D721Med (cell line): Measurements from ENCODE around the gene ABCA5.
"Not testable (repeated sequence)": the region's sequence is repeated elsewhere in the genome, so short reads cannot be mapped to it uniquely, and the experiment has no call there.

Source experiments
- DNase-seq: peaks from one replicate; pipeline ENCODE4 v3.0.0; 2011; ENCODE audit warnings: low spot score; ENCODE audit not compliant: insufficient read length
- FAIRE-seq: peaks from 2 replicates; lab custom pipeline; 2011; peaks lifted over from hg19 to GRCh38; lab: Jason Lieb, UNC
- TF ChIP-seq, protein P1 (sequence below): IDR thresholded peaks from 2 replicates; pipeline ENCODE4 v1.5.1; 2012; ENCODE audit warnings: mild to moderate bottlenecking, control low read depth; ENCODE audit not compliant: insufficient read depth; ENCODE audit errors: missing control alignments

The ABCA5 gene

DNA sequence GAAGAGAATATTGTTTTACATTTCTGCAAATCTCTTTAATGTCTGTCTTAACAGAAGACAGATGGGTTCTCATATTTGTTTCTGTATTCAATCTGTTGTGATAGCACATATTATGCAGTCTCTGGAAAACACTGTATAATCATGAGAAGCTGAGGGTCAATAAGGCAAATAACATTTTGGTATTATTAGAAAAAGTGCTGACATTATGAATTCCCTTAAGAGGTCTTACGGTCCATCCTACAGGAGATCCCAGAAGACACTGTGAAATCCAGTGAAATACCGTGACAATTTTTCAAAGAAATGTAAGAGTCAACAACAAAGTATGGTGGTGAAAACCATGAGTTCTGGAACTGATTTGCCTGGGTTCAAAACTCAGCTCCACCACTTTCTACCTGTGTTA lies 42.3 kb downstream of the ABCA5 start:
- TF ChIP-seq, protein P1, sequence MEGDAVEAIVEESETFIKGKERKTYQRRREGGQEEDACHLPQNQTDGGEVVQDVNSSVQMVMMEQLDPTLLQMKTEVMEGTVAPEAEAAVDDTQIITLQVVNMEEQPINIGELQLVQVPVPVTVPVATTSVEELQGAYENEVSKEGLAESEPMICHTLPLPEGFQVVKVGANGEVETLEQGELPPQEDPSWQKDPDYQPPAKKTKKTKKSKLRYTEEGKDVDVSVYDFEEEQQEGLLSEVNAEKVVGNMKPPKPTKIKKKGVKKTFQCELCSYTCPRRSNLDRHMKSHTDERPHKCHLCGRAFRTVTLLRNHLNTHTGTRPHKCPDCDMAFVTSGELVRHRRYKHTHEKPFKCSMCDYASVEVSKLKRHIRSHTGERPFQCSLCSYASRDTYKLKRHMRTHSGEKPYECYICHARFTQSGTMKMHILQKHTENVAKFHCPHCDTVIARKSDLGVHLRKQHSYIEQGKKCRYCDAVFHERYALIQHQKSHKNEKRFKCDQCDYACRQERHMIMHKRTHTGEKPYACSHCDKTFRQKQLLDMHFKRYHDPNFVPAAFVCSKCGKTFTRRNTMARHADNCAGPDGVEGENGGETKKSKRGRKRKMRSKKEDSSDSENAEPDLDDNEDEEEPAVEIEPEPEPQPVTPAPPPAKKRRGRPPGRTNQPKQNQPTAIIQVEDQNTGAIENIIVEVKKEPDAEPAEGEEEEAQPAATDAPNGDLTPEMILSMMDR, result no peak
- DNase-seq (no peak), FAIRE-seq (no peak)

DNA sequence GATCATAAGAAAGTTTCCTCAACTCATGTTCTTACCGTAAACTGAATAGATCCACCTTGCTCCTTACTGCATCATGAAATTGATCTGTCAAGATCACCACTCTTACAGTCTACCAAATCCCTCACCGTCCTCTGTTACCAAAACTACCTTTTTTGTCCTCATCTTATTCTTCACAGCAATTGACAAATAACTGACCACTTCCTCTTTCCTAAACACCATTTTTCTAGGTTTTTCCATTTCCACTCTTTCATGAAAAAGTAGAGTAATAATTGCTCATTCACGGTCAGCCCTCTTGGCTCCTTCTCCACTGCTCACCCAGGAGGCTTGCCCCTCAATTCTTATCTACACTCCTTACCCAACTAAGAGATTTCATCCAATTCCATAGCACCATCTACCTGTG lies 44.9 kb downstream of the ABCA5 start:
- FAIRE-seq, result no peak
- DNase-seq, result no peak

DNA sequence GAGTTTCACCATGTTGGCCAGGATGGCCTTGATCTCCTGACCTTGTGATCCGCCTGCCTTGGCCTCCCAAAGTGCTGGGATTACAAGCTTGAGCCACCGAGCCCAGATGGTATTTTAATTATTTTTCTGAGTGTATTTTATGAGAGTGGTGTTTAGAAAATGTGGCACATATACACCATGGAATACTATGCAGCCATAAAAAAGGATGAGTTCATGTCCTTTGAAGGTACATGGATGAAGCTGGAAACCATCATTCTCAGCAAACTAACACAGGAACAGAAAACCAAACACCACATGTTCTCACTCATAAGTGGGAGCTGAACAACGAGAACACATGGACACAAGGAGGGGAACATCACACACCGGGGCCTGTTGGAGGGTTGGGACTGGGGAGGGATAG lies 50.7 kb downstream of the ABCA5 start:
- not testable (repeated sequence) for DNase-seq, FAIRE-seq

More for the DNA sequence above, 44.9 kb downstream of the ABCA5 start:
- TF ChIP-seq, protein P1, result no peak

DNA sequence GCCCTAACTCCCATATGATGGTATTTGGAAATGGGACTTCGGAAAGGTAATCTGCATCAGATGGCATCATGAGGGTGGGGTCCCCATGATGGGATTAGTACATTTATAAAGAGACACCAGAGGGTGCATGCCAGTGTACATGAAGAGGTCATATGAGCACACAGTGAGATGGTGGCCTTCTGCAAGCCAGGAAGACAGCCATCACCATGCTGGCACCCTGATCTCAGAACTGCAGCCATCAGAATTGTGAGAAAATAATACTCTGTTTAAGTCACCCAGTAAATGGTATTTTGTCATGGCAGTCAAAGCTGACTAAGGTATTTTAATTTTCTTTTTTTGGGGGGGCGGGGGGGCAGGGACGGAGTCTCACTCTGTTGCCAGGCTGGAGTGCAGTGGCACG lies 51.2 kb downstream of the ABCA5 start:
- FAIRE-seq, result no peak
- TF ChIP-seq, protein P1, result no peak
- DNase-seq, result no peak

DNA sequence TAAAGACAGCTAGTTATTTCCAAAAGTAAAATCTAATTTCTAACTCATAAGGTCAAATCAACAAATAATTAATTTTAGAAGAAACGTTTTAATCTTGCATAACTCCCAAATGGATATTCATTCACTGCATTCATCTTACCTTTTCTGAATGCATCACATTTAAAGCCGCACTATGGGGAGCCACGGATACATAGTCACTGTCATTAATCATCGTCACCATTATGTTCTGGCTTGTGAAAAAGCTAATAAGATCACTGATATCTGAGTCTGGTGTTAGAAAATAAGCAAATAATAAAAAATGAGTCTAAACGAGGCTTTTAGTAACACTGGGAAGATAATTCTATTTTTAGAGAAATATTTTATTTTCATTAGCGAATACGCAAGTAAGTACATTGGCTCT lies 55.9 kb downstream of the ABCA5 start:
- TF ChIP-seq, protein P1, result no peak
- FAIRE-seq, result no peak
- no peak for DNase-seq

DNA sequence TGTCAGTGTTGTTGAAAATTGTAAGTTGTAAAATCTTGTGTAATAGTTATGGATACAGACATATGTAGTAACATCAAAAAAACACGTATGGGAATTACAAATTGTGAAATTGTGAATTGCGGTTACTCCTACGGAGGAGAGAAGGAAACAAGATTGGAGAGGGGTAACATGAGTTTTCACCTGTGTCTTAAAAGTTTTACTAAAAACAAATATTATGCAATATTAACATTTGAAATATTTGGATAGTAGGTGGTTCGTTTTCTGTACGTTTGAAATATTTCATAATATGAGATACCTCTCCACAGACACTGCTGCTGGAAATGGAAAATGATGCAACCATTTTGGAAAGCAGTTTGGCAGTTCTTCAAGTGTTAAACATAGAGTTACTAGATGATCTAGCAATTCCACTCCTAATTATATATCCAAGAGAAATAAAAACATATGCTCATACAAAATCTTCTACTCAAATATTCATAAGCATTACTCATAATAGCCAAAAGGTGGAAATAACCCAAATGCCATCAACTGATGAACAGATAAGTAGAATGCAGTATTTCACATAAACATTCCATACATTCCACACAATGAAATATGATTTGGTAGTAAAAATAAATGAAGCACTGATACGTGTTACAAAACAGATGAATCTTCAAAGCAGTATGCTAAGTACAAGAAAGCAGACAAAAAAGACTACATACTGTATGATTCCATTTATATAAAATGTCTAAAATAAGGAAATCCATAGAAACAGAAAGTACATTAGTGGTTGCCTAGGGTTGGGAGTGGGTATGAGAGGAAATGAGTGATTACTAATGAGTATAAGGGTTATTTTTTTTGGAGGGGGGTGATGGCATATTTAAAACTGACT lies 57.6 kb downstream of the ABCA5 start:
- TF ChIP-seq, protein P1, result no peak
- FAIRE-seq (no peak), DNase-seq (no peak)

DNA sequence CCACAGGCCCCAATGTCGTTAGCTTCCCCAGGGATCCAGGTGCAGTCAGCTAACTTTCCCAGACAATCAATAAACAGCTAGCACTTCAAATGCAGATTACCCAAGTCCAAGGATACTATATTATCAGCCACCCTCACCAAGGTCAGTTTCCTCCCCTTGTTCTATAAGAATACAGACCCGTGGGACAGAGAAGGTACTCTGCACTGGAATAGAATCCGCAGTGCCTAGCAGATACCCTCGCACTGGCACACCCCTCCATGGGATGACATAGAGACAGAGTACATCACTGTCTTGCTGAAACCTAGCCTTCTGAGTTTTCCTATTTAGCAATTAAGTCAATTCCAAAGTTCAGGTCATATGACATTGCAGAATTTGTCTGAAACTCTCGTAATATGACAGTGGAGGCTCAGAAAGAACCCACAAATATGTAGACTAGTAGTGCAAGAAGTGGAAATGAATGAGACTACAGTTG lies 58.4 kb downstream of the ABCA5 start:
- TF ChIP-seq, protein P1, result no peak
- DNase-seq (no peak), FAIRE-seq (no peak)
